Activated CD8-positive, alpha-beta memory T cell treated with anti-CD3 and anti-CD28 coated beads, Interleukin-2, amount 10 ng/mL, durations not matched to agents 7 days and 5 days (primary cell): ENCODE measurements around the gene TREM2. TPM values are rescaled to one million over a fixed set of nuclear protein-coding genes. Genes with fewer than 3 reads are reported as not detected.

Experiments
- ATAC-seq: fragments of 150-1000 bp; cut with Tn5 transposase; one replicate; pipeline ENCODE4 v1.10.0; 2021; ENCODE audit warnings: moderate library complexity
- CTCF ChIA-PET: fragments of 350-600 bp; sonication (Branson Sonifier 250); formaldehyde crosslinking; loops from one replicate; lab custom pipeline; 2021; ENCODE audit warnings: antibody characterized with exemption; lab: Charles Lee
- DNase-seq: peaks from one replicate; pipeline ENCODE4 v3.0.0-alpha.2; 2020
- H3K27ac Mint-ChIP-seq: one replicate; pipeline ENCODE4 v1.8.0; 2021; ENCODE audit warnings: mild to moderate bottlenecking, mixed read lengths
- H3K27me3 Mint-ChIP-seq: one replicate; pipeline ENCODE4 v1.8.0; 2021; ENCODE audit warnings: mixed read lengths
- H3K36me3 Mint-ChIP-seq: one replicate; pipeline ENCODE4 v1.8.0; 2021; ENCODE audit warnings: mild to moderate bottlenecking, mixed read lengths
- H3K4me1 Mint-ChIP-seq: one replicate; pipeline ENCODE4 v1.8.0; 2021; ENCODE audit warnings: mixed read lengths
- H3K4me3 Mint-ChIP-seq: one replicate; pipeline ENCODE4 v1.8.0; 2021; ENCODE audit warnings: mild to moderate bottlenecking, moderate library complexity, mixed read lengths
- H3K9me3 Mint-ChIP-seq: one replicate; pipeline ENCODE4 v1.8.0; 2022; ENCODE audit warnings: low read depth, mixed read lengths
- total RNA-seq, 2 experiments: library from RNA; stranded (reverse); gene quantifications; one replicate each; pipeline ENCODE4 v1.2.3, GENCODE V29; 2021

Gene TREM2
- total RNA-seq, 2 experiments from 2014 or later: not detected

DNA sequence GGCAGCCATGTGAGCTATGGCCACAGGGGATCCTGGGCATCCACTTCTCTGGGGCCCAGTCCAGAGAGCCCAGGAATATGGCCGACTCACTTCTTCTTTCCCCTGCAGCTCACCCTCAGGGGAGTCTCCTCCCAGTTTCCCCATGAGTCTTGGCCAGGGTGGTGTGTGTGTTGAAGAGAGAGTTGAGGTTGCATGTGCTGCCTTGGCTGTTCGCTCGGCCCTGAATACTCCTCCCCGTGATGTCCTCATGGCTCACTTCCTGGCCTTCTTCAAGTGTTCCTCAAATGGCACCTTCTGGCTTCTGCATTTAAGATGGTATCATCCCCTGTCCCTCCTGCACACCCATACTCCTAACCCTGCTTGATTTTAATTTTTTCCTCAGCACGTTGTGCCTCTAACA lies 5.6 kb downstream of the TREM2 start:
- Mint-ChIP-seq H3K27ac (no peak overlapping the region), H3K4me3 (no peak overlapping the region), H3K27me3 (peaks cover 17% of the 10 kb centered on the region), H3K36me3 (no peaks in the 10 kb centered on the region), H3K4me1 (no peaks in the 10 kb centered on the region), H3K9me3 (no peaks in the 10 kb centered on the region)
- CTCF ChIA-PET: no interaction called here
- no peak for DNase-seq
- ATAC-seq: no peak

DNA sequence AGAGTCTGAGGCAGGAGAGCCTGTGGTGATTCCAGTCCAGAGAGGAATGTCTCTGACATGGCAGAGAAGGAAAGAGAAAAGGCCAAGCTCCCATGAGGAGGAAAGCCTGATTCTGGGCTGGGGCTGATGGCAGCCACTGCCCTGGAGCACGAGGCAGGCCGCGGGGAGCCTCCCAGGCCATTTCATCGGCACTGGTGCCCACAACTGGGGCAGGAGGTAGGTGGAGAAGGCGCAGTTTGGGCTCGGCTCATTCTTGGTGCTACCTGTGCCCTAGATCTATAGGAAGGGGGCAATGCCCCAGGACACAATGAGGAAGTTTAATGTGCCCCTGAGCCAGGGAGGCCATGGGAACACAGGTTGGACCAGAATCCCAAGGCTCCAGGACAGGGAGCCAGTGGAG lies 6.1 kb downstream of the TREM2 start:
- Mint-ChIP-seq H3K9me3 (no peaks in the 10 kb centered on the region), H3K27me3 (peaks cover 17% of the 10 kb centered on the region), H3K36me3 (no peaks in the 10 kb centered on the region), H3K4me3 (no peak overlapping the region), H3K27ac (no peak overlapping the region), H3K4me1 (no peaks in the 10 kb centered on the region)
- ATAC-seq (no peak), DNase-seq (no peak)
- CTCF ChIA-PET: no interaction called here

GRCh38 chr6:41156001-41156400 lies 6.9 kb downstream of the TREM2 start:
- H3K4me1 Mint-ChIP-seq: no peaks in the 10 kb centered on the region

GRCh38 chr6:41155132-41155805 lies 7.6 kb downstream of the TREM2 start:
- Mint-ChIP-seq H3K4me3 (no peak overlapping the region), H3K4me1 (no peaks in the 10 kb centered on the region), H3K27ac (no peak overlapping the region), H3K27me3 (peaks cover 17% of the 10 kb centered on the region), H3K36me3 (no peaks in the 10 kb centered on the region), H3K9me3 (no peaks in the 10 kb centered on the region)
- ATAC-seq: no peak
- CTCF ChIA-PET: no interaction called here
- no peak for DNase-seq

More at GRCh38 chr6:41156001-41156400, 6.9 kb downstream of the TREM2 start:
- Mint-ChIP-seq H3K27me3 (peaks cover 17% of the 10 kb centered on the region), H3K9me3 (no peaks in the 10 kb centered on the region), H3K27ac (no peak overlapping the region), H3K36me3 (no peaks in the 10 kb centered on the region), H3K4me3 (no peak overlapping the region)
- ATAC-seq: no peak
- CTCF ChIA-PET: no interaction called here
- no peak for DNase-seq

DNA sequence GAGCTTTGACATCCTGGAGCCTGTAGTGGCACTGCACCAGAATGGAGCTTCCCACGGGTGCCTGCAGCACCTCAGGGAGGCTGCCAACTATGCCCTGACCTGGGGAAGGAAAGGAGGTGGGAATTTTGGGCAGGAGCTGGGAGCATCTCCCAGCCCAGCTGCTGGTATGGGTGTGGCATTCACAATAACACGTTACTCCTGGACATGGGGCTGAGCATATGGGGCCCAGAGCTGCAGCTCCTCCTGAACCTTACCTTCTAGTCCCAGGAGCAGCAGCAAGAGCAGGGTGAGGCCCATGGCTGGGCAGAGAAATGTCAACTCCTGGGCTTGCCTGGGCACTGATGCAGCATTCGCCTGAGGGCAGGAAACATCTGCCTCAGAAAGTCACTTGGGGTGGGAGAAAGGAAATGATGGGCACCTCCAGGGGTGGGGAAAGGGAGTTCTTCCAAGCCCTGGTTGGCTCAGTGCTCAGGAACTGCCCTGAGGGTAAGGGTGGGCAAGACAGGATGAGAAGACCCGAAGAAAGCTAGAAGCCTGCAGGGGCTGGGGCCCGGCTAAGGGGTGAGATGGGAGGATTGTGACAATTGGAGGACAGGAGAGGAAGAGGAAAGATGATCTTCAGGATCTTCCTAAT lies 8.8 kb downstream of the TREM2 start, which contains the start of gene TREML1:
TSS of gene TREML1 (minus strand) at position 356 of the 634 bp plus-strand sequence. CDS start at position 297, 59 bp downstream.
- H3K4me3 Mint-ChIP-seq: no peak within 1 kb of the TSS
- no peaks in the 10 kb centered on the region for H3K4me1 Mint-ChIP-seq
- no peak for ATAC-seq
- no peak for DNase-seq
- no peaks in the 10 kb centered on the region for H3K9me3 Mint-ChIP-seq
- H3K27ac Mint-ChIP-seq: no peak within 1 kb of the TSS
- CTCF ChIA-PET: no interaction called here
- H3K27me3 Mint-ChIP-seq: peaks cover 17% of the 10 kb centered on the region
- no peaks in the 10 kb centered on the region for H3K36me3 Mint-ChIP-seq

DNA sequence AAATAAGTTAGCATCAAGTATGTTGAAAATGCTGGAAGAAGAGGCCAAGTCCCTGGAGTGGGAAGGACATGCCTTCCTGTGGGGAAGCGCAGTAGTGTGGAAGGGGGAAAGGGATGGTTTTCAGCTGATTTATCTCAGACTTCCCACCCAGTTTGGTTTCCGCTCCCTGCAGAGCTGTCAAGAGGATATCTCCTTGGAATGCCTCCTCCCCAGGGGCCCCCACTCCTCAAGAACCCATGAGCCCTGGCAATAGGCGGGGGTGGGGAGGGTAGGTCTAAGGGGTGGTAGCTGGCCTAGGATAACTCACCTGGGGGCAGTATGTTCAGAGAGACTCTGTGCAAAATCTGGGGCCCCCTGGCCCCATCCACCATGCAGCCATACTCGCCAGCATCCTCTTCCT lies 9.5 kb downstream of the TREM2 start:
- Mint-ChIP-seq H3K27ac (no peak overlapping the region), H3K4me3 (no peak overlapping the region), H3K9me3 (no peaks in the 10 kb centered on the region), H3K27me3 (peaks cover 17% of the 10 kb centered on the region), H3K4me1 (no peaks in the 10 kb centered on the region), H3K36me3 (no peaks in the 10 kb centered on the region)
- DNase-seq: no peak
- CTCF ChIA-PET: no interaction called here
- no peak for ATAC-seq

DNA sequence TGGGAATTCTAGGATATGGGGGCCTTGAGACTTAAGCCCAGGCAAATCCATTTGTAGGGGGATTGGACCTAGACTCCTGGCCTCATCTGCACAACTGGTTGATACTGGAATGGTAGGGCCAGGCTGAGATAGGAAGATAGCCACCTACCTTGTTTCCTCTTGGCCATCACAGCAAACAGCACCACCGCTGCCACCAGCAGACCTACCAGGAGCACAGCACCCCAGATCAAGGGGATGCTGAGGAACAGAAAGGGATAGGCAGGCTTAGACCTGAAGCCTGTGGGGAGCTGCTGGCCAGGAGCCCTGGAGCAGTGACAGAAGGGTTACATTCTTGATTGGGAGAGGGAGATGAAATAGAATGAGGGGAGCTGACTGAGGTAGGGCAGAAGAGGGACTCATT lies 12.2 kb downstream of the TREM2 start:
- ATAC-seq: no peak
- DNase-seq: no peak
- Mint-ChIP-seq H3K27ac (no peak overlapping the region), H3K36me3 (peaks cover 6% of the 10 kb centered on the region), H3K4me3 (no peak overlapping the region), H3K4me1 (peaks cover 12% of the 10 kb centered on the region), H3K9me3 (no peaks in the 10 kb centered on the region), H3K27me3 (peaks cover 10% of the 10 kb centered on the region)
- CTCF ChIA-PET: no interaction called here

- no peaks in the 10 kb centered on the region for H3K27me3 Mint-ChIP-seq
- H3K36me3 Mint-ChIP-seq: peaks cover 6% of the 10 kb centered on the region
- DNase-seq: no peak
- no peak overlapping the region for H3K4me3 Mint-ChIP-seq
- H3K4me1 Mint-ChIP-seq: peaks cover 12% of the 10 kb centered on the region
- CTCF ChIA-PET: no interaction called here
- H3K9me3 Mint-ChIP-seq: no peaks in the 10 kb centered on the region
- no peak overlapping the region for H3K27ac Mint-ChIP-seq
- ATAC-seq: no peak
Measured at GRCh38 chr6:41147917-41148316, 15.0 kb downstream of the TREM2 start.

GRCh38 chr6:41136911-41137310 lies 26.0 kb downstream of the TREM2 start:
- Mint-ChIP-seq H3K27me3 (no peaks in the 10 kb centered on the region), H3K4me1 (peaks cover 2% of the 10 kb centered on the region), H3K9me3 (no peaks in the 10 kb centered on the region), H3K27ac (no peak overlapping the region), H3K4me3 (no peak overlapping the region), H3K36me3 (no peaks in the 10 kb centered on the region)
- CTCF ChIA-PET: interaction anchor here (0.5 kb wide), 1 partner anchor 170 kb away, joined by 3 read pairs; no protein-coding TSS in a partner anchor
- no peak for ATAC-seq
- DNase-seq: no peak

- H3K36me3 Mint-ChIP-seq: no peaks in the 10 kb centered on the region
- ATAC-seq: no peak
- H3K9me3 Mint-ChIP-seq: no peaks in the 10 kb centered on the region
- H3K4me3 Mint-ChIP-seq: no peak overlapping the region
- H3K27ac Mint-ChIP-seq: no peak overlapping the region
- CTCF ChIA-PET: interaction anchor here (0.6 kb wide), 1 partner anchor 345 kb away, joined by 3 read pairs; no protein-coding TSS in a partner anchor
- peaks cover 2% of the 10 kb centered on the region for H3K4me1 Mint-ChIP-seq
- no peaks in the 10 kb centered on the region for H3K27me3 Mint-ChIP-seq
- no peak for DNase-seq
Measured at GRCh38 chr6:41135062-41135832, 27.7 kb downstream of the TREM2 start.

DNA sequence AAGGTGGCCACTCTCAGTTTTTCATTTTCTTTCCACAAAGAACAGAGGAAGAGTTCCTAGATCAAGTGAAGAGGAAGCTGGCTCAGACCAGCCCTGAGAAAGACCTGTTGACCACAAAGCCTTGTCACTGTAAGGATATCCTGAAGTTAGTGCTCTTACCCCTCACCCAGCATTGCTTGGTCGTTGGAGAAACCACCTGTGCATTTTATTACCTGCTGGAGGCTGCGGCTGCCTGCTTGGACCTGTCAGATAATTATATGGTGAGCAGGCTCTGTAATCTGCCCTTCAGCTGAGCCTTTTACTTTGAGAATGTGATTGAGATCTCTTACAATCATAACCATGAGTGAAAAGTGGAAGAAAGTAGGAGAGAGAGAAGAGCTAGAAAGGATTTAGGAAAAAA lies 30.7 kb downstream of the TREM2 start:
- peaks cover 2% of the 10 kb centered on the region for H3K4me1 Mint-ChIP-seq
- no peaks in the 10 kb centered on the region for H3K27me3 Mint-ChIP-seq
- ATAC-seq: no peak
- H3K27ac Mint-ChIP-seq: no peak overlapping the region
- H3K9me3 Mint-ChIP-seq: no peaks in the 10 kb centered on the region
- CTCF ChIA-PET: interaction anchor here (1.1 kb wide), 1 partner anchor 52 kb away, joined by 3 read pairs; no protein-coding TSS in a partner anchor
- H3K36me3 Mint-ChIP-seq: no peaks in the 10 kb centered on the region
- no peak overlapping the region for H3K4me3 Mint-ChIP-seq
- no peak for DNase-seq

- Mint-ChIP-seq H3K27me3 (no peaks in the 10 kb centered on the region), H3K4me1 (no peaks in the 10 kb centered on the region), H3K9me3 (no peaks in the 10 kb centered on the region), H3K27ac (no peak overlapping the region), H3K36me3 (peaks cover 6% of the 10 kb centered on the region), H3K4me3 (no peak overlapping the region)
- DNase-seq (no peak), ATAC-seq (no peak)
- CTCF ChIA-PET: interaction anchor here (1.1 kb wide), 1 partner anchor 45 kb away, joined by 3 read pairs; no protein-coding TSS in a partner anchor
Measured at GRCh38 chr6:41125282-41125681, 37.6 kb downstream of the TREM2 start.

DNA sequence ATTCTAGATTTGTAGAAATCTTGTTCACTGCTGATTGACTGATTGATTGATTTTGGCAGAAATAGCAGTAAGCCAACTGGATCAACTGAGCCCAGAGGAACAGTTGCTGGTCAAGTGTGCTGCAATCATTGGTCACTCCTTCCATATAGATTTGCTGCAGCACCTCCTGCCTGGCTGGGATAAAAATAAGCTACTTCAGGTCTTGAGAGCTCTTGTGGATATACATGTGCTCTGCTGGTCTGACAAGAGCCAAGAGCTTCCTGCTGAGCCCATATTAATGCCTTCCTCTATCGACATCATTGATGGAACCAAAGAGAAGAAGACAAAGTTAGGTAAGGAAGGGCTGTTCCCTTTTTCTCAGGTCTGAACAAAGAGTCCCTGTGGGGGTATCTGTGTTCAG lies 40.0 kb downstream of the TREM2 start:
- DNase-seq (no peak), ATAC-seq (no peak)
- no peaks in the 10 kb centered on the region for H3K4me1 Mint-ChIP-seq
- CTCF ChIA-PET: no interaction called here
- no peaks in the 10 kb centered on the region for H3K9me3 Mint-ChIP-seq
- no peak overlapping the region for H3K27ac Mint-ChIP-seq
- H3K27me3 Mint-ChIP-seq: no peaks in the 10 kb centered on the region
- no peak overlapping the region for H3K4me3 Mint-ChIP-seq
- peaks cover 6% of the 10 kb centered on the region for H3K36me3 Mint-ChIP-seq
